ENCODE measurements around the gene WIZ.

Gene WIZ

DNA sequence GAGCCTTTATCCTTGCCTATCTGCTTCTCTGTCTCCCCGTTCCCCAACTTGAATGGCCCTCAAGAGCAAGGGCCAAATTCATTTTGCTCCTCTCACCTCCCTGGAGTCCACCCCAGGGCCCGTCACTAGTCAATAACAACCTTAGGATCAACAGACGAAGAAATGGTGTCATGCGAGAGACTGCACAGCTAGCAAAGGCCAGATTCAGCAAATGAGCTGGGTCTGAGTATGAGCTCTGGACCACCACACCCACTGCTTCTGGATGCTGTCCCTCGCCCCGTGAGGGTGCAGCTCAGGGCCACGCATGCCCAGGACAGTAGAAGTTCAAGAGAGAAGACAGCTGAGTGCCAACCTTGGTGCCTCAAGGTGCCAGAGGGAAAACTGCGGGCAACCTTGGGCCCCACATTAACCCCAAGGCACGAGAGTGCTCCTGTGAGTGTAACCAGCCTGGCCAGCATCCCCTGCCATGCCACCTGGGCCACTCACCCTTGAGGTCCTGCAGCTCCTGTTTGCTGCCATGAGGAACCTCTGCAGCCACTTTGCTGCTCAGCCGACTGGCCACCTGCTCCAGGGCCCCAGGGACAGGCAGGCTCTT, 19.1 kb downstream of the WIZ start:
- DNase-seq (ENCODE audit: low read depth in 2 of 2), result no peak

DNA sequence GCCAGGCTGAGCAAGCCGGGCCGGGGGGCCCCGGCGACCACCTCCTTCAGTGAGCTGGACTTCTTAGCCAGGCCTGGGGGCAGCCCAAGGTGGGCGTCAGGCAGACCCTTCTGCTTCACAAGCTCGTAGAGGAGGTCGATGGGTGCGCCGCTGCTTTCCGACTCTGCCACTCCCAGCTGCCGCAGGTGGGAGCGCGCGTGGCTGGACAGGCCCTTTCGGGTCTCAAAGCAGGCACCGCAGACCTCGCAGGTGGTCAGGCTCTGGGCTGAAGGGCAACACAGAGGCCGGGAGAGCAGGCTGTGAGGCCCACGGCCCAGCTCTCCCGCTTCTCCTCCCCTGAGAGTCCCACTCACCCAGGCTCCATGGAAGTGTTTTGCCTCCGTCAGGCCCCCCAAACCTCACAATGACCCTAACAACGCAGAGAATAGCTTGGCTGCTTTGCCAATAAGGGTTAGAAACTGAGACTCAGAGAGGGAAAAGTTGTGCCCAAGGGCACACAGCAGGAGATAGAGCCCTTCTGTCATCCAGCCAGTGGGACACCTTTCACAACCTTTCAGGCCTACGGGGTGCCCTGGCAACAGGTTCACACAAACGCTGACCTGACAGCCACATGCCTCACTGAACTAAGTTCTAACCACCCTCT, 19.8 kb downstream of the WIZ start:
- DNase-seq (ENCODE audit: low read depth in 2 of 2), result no peak

DNA sequence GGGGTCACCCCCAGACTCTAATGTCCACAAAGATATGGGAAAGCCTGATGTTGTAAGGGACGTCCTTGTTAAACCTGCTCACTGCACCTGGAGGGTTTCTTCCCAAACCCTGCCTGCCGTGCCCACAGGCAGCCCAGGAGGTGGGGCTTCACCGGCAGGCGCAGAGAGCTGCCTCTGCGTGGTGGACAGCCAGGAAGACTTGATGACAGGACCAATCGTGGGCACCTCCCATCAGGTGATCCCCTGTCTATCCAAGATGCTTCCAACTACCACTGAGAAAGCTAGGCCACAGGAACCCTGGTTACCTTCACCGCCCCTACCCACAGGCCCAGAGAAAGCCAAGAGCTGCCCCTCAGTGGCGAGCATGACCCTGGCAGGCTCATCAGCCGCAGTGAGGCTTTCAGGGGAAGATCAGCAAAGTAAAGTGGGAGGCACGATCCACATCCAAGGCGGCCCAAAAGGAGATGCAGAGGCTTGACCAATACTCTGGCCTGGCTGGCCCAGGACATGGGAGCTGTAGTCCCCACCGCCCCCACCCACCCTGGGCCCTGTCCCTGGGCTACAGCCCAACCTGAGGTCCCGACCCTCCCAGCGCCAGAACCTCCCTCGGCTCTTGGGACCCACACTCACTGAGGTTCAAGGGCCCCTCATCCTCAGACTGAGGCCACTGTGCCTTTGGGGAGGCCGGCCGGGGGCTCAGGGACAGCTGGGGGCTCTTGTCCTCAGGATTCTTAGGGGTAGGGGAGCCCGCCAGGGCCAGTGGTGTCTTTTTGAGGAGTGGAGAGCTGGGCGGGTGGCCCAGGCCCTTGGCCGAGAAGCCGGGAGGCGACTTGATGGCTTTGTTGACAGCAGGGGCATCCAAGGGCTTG, 20.6 kb downstream of the WIZ start:
- DNase-seq (ENCODE audit: low read depth in 2 of 2), result no peak

DNA sequence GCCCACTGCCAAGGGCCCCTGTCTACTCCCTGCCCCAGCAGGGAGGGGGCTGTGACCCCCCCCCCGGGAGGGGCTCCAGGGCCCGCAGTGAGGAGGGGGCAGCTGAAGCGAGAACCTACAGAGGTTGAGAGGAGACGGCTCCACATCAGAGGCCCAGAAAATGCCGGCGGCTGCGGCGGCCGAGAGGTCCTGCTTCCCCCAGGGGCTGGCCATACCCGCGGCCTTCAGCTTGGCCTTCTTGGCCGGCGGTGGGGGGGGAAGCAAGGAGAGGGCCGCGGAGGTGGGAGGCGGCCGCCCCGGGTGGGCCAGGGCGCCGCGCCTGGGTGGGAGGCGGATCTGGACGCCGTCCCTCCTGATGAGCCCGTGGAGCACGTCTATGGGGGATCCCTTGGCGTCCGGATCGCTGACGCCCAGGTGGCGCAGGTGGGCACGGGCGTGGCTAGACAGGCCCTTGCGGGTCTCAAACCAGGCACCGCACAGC, 21.7 kb downstream of the WIZ start:
- no peak for DNase-seq (ENCODE audit: low read depth in 2 of 2)

DNA sequence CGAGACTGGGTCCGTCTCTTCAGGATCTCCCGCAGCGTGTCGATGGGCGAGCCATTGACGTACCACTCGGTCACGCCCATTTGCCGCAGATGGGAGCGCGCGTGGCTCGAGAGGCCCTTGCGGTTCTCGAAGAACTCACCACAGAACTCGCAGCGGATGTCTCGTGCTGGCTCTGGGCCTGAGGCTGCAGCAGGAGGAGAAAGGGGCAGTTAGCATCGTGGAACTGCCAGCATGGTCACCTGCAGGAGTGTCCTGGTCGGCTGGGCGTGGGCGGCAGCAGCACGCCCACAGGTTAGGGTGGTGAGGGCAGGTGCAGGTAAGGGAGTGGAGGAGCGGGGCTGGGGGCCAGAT, 22.4 kb downstream of the WIZ start:
- no peak for DNase-seq (ENCODE audit: low read depth in 2 of 2)

DNA sequence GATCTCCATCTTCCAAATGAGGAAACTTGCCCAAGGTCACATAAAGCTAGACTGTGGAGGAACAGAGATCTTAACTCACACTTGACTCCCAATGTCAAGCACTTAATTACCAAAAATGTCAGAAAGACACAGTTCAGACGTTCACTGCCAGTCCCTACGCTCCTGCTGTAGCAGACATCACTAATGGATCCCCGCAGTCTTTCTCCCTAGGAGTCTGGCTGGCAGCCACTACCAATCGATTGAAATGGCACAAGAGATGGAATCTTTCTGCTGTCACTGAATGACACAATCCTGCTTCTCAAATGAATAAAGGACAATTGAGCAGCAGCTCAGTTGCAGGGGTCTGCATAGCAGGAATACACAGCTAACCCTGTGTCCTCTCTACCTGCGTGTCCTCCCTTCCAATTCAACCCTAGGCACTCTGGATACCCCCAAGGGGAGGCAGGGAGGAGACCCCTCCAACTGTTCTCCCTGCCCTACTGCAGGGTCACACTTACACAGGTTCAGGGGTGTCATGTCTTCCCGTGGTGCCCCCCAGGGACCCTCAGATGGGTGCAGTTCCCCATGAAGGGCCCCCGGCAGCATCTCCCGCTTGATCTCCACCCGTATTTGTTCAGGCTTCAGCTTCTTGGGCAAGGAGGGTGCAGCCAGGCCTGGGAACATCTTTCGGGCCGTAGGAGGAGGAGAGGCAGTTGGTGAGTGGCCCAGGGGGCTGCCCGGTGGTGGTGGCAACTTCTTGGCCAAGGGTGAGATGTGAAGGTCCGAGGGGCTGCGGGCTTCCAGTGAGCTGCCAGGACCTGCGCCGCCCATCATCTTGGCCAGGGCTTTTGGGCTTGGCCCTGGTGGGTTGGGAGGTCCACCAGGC, 23.0 kb downstream of the WIZ start:
- DNase-seq (ENCODE audit: low read depth in 2 of 2), result no peak

DNA sequence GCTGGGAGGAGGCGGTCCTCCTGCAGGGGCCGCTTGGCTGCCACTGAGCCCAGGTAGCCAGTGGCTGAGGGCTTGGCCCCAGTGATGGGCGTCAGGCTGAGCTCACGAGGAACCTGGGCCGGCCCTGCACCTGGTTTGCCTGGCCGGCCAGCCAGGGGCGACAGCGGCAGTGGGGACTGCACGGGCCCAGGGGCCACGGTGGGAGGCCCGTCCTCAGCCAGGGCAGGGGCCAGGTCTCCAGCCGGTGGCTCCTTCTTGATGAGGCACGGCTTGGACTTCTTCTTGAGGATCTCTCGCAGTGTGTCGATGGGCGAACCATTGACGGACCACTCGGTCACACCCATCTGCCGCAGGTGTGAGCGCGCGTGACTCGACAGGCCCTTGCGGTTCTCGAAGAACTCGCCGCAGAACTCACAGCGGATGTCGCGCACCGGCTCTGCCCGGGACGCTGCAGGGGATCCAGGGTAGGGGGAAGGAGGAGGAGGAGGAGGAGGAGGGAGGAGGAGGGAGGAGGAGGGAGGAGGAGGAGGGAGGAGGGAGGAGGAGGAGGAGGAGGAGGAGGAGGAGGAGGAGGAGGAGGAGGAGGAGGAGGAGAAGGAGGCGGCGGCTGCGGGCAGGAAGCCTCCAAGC, 24.3 kb downstream of the WIZ start:
- DNase-seq (ENCODE audit: low read depth in 2 of 2), result no peak

DNA sequence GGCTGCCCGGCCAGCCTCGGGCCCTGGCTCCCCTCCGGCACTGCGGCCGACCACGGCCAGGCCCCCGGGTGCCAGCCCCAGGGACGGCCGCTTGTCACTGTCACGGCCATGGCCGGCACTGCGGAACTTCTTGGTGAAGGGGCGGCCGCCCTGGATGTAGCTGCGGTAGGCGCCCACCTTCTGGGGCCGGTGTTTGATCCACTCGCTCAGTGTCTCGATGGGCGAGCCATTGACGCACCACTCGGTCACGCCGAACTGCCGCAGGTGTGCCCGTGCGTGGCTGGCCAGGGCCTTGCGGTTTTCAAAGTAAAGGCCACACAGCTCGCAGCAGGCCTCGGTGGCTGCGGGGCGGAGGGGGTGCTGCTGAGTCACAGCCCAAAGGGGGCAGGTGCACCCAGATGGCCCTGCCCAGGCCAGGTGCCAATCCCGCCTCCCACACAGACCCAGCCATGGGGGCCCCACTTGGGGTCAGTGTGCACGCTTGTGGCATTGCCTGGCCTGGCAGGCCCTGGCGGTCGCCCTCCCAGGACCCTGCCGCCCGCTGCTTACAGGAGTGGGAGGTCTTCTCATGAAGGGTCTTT, 25.0 kb downstream of the WIZ start:
- no peak for DNase-seq (ENCODE audit: low read depth in 2 of 2)

DNA sequence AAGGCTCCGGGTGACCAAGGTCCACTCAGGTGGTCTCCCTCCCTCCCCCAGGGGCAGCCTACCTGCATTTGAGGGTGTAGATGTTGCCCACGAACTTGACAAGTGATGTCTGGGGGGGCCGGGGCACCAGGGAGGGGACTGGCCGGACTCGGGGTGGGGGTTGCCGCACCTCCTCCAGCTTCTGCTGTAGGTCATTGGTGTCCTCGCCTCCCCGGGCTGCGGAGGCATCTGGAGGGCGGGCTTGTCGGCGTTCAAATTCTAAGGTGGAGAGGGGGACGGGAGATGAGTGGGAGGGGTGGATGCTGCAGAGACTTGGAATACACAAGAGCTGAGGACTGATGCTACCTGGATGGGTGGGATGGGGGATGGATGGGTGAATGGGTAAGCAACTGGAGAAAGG, 25.6 kb downstream of the WIZ start:
- DNase-seq (ENCODE audit: low read depth in 2 of 2), result no peak

DNA sequence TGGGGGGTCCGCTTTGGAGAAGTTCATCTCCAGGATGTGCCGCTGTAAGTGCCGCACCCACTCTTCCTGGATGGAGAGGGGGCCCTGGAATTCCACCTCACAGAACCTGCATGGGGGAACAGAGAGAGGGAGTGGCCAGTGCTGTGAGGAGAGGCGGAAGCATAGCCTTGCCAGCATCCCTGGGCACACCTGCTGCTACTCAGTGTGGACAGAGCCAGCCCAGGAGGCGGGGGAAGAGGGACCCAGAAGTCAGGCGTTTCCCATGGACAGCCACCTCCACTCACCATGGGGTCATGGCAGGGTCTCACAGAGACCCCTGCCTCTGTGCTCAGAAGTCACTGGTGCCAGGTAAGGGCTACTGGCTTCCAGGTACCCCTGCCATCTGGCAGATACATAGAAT, 26.6 kb downstream of the WIZ start:
- no peak for DNase-seq (ENCODE audit: low read depth in 2 of 2)

DNA sequence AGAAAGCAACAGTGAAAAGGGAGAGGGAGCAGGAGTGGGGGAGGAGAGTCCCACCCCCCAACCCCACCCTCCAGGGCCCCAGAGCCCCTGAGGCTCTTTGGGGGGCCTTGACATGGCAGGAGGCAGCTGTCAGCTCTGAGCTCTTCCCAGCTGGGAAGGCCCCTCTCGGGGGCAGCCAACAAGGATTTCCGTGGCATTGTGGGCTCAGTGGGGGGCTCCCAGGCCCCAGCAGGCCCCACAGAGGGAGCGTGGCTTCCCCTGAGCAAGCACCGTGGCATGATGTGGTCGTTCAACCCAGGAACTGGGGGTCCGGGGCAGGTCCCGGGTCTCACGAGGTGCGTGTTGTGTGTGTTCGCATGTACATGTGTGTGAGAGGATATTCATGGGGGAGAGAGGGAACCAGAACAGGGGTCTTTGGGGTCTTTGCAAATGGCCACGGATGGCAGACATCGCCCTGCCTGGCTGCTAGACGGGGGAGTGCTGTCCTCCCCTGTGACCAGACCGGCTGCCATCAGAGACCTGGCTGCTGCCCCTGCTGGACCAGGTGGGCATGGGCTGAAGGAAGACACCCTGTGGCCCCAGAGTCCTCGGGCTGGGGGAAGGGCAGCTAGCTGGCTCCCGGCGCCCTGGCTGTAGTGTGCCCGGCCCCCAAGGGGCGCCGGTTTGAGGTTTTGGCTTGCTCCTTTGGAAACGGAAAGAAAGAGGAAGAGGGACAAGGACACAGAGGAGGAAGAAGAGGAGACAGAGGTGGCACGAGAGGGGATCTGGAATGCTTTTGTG, 27.3 kb downstream of the WIZ start:
- DNase-seq (ENCODE audit: low read depth in 2 of 2), result no peak

DNA sequence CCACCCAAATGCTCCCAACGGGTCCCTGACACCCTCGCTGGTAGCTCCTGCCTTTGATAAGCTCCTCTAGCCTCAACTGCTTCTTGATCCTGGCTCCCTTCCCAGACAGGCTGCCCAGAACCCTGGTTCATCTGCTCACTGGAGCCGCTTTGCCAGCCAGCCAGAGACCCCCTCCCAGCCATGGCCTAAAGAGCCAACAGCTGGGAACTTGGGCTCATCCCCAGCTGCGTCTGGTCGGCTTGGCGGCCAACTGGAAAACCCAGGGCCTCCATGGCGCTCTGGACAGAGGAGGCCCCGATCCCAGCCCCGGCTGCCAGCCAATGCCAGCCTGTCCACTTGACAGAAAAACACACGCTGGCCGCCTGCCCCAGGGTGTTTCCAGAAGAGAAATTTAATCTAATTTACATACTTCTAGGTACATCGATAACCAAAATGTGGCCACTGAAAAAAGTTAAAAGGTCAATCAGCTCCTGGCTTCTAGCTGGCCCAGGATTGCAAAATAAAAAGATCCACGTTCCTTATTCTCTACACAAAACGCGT, 28.0 kb downstream of the WIZ start:
- no peak for DNase-seq (ENCODE audit: low read depth in 2 of 2)

DNA sequence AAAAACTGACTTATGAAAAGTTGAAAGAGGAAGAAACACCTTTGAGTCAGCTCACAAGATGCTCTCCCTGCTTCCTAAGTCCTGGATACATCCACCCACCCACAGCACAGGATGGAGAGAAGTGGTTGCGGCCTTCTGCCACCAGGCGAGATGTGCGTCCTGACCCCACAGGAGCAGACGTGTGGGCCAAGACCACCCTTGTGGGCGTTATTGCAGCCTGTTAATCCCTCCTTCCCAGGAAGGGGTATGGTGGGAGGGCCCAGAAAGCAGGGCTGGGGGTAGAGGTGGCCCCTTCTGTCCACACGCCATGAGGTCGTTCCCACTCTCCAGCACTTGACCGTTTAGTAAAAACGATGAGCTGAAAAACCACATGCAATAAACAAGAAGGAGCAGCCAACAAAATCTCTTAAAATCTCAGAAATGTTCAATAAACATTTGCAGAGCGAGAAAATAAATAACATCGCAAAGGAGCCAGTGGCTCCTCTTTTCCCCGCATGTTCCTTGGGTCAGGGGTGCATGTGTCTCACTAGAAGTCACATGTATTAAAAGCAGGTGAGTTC, 28.5 kb downstream of the WIZ start:
- DNase-seq (ENCODE audit: low read depth in 2 of 2), result no peak

DNA sequence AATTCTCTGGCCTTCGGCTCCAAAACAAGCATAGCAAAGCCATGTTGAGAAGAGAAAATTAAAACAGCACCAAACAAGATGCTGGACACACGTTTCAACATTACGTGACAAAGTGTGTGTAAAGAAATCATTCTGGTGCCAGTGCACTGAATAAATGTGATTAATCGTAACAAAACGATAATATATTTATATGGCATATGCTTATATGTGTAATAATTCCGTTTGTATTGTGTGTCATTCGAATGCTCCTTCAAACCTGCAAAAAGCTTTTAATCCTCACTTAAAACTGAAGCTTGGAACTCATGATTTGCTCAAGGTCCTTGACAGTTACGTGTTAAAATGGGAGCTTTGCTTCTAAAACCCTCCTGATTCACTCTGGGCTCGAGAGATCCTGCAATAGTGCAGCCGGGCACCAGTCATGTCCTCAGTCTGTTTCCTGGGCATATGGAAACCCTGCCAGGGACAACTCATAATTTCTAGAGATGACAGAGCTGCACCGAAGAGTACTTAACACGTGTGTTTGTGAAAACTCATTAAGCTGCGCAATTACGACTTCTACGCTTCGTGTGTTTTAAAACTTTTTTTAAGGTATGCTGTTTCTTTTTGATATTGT, 30.2 kb downstream of the WIZ start:
- DNase-seq (ENCODE audit: low read depth in 2 of 2), result no peak

DNA sequence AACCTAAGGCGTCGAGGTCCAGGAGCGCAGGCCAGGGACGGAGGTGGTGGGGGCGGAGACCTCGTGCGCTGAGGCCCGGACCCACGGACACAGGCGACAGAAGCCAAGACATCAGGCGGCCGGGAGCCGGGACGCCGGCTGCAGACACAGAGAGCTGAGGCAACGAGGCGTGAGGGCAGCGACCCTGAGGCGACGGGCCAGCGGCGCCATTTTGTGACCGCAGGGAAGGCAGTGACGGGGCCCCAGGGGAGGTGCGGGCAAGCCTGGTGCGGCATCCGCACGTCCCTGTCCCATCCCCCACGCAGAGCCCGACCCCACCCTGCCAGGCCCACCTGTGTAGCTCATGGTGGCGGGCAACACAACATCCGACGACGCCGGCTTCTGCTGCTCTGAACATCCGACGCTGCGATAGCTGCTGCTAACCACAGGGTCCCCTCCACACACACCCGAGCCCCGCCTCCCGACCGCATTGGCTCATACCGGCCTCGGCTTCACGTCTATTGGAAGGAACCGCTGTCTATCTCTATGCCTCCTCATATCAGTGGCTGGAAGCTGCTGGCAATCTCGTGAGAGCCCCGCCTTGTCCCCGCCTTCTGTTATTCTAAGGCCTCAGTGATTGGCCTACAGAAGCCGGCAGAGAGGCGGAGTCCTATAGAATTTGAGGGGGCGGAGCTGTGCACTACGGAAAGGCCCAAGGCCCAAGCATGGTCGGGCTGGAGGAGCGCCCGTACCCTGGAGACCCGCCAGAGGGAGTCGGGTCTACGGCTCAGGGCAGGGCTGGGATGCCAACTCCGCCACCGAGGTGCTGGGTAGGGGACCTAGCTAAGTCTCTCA, 31.0 kb downstream of the WIZ start, which contains the start of gene AKAP8L:
TSS of gene AKAP8L (minus strand) at position 410 of the 834 bp plus-strand sequence. CDS start at position 345, 65 bp downstream.
- peak; percentile 95 to 99 for DNase-seq (ENCODE audit: low read depth in 2 of 2)

DNA sequence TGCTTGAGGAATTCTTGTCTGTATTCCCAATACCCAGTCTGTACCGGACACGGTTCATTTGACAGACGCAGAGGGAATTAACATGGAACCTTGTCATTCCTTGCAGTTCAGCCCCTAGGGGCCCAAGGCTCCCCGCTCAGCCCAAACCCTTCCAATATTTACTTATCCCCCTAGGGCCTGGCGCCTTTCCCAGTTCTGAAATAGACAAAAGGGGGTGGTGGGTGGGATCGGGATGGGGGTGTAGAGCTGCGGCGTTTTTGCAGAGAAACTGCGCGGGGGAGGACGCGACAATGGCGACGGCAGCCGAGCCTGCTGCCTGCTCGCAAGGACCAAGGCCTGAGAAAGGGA, 31.6 kb downstream of the WIZ start:
- no peak for DNase-seq (ENCODE audit: low read depth in 2 of 2)

DNA sequence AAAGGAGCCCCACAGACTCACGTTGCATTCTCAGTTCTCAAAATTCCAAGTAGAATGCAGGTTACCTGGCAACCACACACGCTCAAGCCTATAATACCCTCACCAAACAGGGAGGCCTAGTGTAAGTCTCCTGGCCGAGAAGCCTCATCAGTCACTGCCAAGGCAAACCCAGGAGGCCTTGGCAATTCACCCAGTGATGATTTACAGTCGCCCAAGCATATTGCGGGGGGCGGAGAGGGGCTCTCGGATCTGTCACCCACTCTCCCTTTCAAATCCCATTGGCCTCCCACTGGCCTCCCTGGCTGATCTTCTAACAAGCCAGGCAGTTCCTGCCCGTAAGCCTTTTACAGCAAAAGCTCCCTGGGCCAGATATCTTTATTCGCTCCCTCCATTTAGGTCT, 32.1 kb downstream of the WIZ start:
- no peak for DNase-seq (ENCODE audit: low read depth in 2 of 2)

DNA sequence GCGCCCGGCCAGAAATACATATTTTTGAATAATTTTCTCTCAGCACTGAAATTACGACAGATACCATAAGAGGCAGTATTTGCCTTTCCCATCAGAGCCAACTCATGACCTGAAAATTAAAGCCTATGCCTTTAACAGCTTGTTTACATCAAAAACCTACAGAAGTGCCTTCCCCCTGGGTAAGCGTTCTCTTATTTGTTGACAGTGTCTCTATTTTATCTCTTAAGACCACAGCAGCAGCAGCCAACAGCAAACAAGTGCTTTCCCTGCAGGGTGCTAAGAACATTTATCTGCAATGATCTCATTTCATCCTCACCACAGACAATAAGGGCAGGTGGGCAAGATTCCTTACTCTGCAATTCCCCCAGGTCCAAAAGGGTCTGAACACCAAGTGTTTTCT, 36.9 kb downstream of the WIZ start:
- DNase-seq (ENCODE audit: low read depth in 2 of 2), result no peak
